Esophagus (tissue), 2 donors: Measurements from ENCODE around the gene HSD17B14. TPM values are rescaled to one million over a fixed set of nuclear protein-coding genes. Genes with fewer than 3 reads are reported as not detected.

Source experiments
- H3K27ac ChIP-seq, 2 donors: one replicate each; pipeline ENCODE4 v1.5.1; 2013; ENCODE audit warnings: low read depth in 2 of 2, mild to moderate bottlenecking in 2 of 2, inconsistent platforms in 1 of 2, low read length in 1 of 2, moderate library complexity in 1 of 2
- H3K27me3 ChIP-seq, 2 donors: one replicate each; pipeline ENCODE4 v1.6.1; 2013; ENCODE audit warnings: low read length in 2 of 2, control low read depth in 1 of 2, mild to moderate bottlenecking in 1 of 2; ENCODE audit not compliant: insufficient read depth in 2 of 2, control insufficient read depth in 1 of 2
- H3K36me3 ChIP-seq, 2 donors: one replicate each; pipeline ENCODE4 v1.6.1; 2013; ENCODE audit warnings: low read length in 1 of 2; ENCODE audit not compliant: control insufficient read depth in 2 of 2, insufficient read depth in 2 of 2
- H3K4me1 ChIP-seq, 2 donors: one replicate each; pipeline ENCODE4 v1.6.1; 2013; ENCODE audit warnings: low read length in 1 of 2; ENCODE audit not compliant: control insufficient read depth in 2 of 2, insufficient read depth in 2 of 2
- H3K4me3 ChIP-seq, 2 donors: one replicate each; pipeline ENCODE4 v1.5.1; 2013; ENCODE audit warnings: low read length in 2 of 2, mild to moderate bottlenecking in 2 of 2, low read depth in 1 of 2, moderate library complexity in 1 of 2
- H3K9me3 ChIP-seq, 2 donors: one replicate each; pipeline ENCODE4 v1.6.1; 2013; ENCODE audit warnings: mild to moderate bottlenecking in 2 of 2, low read depth in 1 of 2, low read length in 1 of 2, moderate library complexity in 1 of 2; ENCODE audit not compliant: control insufficient read depth in 2 of 2, insufficient read depth in 1 of 2
- WGBS, 2 donors: extraction: QIAGEN DNeasy Blood & Tissue Kit; methylation state at CpG; one replicate each; pipeline ENCODE4 v1.1.7; 2013; 5-methylcytosine and 5-hydroxymethylcytosine counted together
- polyA plus RNA-seq, 2 donors: library from polyadenylated mRNA; stranded (reverse); fragments of 200-250 nt; gene quantifications; one replicate each; pipeline ENCODE4 v1.2.3, GENCODE V29; 2013
- donor health status: healthy with polysubstance abuse.
- donor health status: Bipolar disorder and iron deficiency.

The HSD17B14 gene
- polyA plus RNA-seq, 2 donors = 2.2 to 3.4 TPM

DNA sequence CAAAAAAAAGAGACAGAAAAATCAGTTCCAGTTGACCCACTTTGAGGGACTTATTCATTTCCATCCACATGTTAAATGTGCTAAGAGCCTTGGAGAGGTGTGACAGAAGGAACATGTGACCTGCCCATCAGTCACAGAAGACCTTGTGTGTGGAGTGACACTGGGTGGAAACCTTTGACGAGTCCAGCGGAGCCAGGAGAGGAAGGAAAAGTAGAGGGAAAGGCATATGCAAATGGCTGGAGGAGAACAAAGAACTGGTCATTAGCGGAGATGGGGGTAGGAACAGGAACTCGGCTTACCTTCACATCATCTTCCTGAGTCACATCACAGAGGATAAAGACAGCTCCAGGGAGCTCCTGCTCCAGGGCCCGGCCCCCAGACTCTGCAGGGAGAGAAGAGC is 2.3 kb downstream of the HSD17B14 start:
- Histone ChIP-seq H3K4me3 (no peak overlapping the region), H3K4me1 (no peaks in the 10 kb centered on the region), H3K9me3 (no peaks in the 10 kb centered on the region), H3K36me3 (no peaks in the 10 kb centered on the region), H3K27me3 (no peaks in the 10 kb centered on the region), H3K27ac (no peak overlapping the region)
- WGBS, 2 donors = 79 to 86% methylated on average over 5 of the region's 5 CpGs

DNA sequence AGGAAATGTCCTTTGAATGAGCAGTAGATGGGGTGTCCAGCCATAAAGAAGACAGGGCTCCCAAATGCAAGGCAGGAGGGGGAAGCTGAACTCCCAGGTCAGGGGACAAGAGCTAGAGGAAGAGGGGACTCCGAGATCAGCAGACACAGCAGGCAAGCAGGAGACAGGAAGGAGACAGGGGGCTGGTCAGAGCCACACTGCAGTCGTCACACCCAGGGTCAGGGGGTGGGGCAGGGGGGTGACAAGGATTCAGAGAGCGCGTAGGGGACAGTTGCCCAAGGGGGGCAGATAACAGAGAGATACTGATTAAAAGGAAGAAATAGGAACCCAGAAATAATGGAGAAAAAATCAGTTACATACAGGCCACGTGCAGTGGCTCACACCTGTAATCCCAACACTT is 3.2 kb downstream of the HSD17B14 start:
- WGBS, 2 donors = 73 to 78% methylated on average over 5 of the region's 5 CpGs
- H3K27ac ChIP-seq = no peak overlapping the region
- H3K27me3 ChIP-seq = no peaks in the 10 kb centered on the region
- no peaks in the 10 kb centered on the region for H3K36me3 ChIP-seq
- H3K4me3 ChIP-seq = no peak overlapping the region
- no peaks in the 10 kb centered on the region for H3K4me1 ChIP-seq
- no peaks in the 10 kb centered on the region for H3K9me3 ChIP-seq

DNA sequence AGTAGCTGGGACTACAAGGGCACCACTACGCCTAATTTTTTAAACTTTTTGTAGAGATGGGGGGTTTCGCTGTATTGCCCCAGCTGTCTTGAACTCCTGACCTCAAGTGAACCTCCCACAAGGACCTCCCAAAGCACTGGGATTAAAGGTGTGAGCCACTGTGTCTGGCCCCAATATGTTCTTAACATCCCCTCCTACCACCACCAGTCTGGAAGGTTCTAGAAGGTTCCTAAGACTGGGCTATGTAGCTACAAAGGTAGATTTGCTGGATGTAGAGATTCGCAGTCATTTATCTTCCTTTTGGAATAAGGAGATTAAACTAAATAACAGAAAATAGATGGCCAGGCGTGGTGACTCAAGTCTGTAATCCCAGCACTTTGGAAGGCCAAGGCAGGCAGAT is 5.3 kb downstream of the HSD17B14 start:
- Histone ChIP-seq H3K9me3 (no peaks in the 10 kb centered on the region), H3K4me3 (no peak overlapping the region), H3K4me1 (no peaks in the 10 kb centered on the region), H3K27ac (no peak overlapping the region), H3K27me3 (no peaks in the 10 kb centered on the region), H3K36me3 (no peaks in the 10 kb centered on the region)
- WGBS, 2 donors = 93 to 94% methylated on average over 4 of the region's 4 CpGs

DNA sequence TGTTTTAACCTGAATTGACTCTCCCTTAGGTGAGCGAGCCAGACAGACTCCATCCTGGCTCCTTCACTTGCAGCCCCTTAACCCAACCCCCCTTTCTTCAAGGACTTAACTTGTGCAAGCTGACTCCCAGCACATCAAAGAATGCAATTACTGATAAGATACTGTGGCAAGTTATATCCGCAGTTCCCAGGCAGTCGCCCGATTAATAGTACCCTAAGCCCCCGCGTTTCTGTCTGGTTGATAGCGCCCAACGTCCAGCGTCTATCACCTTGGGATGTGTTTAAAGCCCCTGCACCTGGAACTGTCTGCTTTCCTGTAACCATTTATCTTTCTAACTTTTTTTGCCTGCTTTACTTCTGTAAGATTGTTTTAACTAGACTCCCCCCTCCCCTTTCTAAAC is 6.2 kb downstream of the HSD17B14 start:
- Histone ChIP-seq H3K27ac (no peak overlapping the region), H3K36me3 (no peaks in the 10 kb centered on the region), H3K27me3 (no peaks in the 10 kb centered on the region), H3K4me3 (no peak overlapping the region), H3K9me3 (no peaks in the 10 kb centered on the region), H3K4me1 (no peaks in the 10 kb centered on the region)
- 56 to 85% methylated on average over 9 of the region's 9 CpGs for WGBS, 2 donors

DNA sequence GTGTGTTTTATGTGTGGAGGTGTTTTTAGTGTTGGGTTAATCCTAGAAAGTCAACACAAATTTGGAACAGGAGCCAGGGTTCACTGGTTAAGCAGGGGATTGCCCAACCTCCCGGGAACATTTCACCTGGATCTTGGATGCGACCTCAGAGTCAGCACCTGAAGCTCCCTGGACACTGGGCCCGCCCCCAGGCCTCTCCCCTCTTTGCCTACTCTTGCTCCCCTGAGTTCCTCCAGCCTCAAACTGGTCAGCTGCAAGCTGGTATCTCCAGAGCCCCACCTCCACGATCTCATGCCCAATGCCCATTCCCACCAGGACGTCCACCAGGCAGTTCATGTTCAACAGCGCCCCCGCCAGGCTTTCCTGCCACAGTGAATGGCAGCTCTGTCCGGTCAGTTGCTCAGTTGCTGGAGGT is 9.7 kb downstream of the HSD17B14 start:
- Histone ChIP-seq H3K27me3 (no peaks in the 10 kb centered on the region), H3K4me3 (no peak overlapping the region), H3K4me1 (no peaks in the 10 kb centered on the region), H3K27ac (no peak overlapping the region), H3K9me3 (no peaks in the 10 kb centered on the region), H3K36me3 (no peaks in the 10 kb centered on the region)
- 69 to 72% methylated on average over 8 of the region's 8 CpGs for WGBS, 2 donors

DNA sequence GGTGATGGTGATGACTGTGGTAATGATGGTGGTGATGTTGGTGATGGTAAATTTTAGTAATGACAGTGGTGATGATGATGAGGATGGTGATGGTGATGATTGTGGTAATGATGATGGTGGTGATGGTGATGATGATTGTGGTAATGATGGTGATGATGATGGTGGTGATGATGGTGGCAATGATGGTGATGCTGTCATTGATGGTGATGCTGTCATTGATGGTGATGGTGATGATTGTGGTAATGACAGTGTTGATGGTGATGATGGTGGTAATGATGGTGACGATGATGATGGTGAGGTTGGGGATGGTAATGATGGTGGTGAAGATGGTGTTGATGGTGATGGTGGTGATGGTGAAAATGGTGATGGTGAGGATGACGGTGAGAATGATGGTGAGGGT is 13.8 kb downstream of the HSD17B14 start:
- peaks cover 0 to 2% of the 10 kb centered on the region in 2 donors for H3K9me3 ChIP-seq
- no peak overlapping the region for H3K4me3 ChIP-seq
- 96 to 100% methylated on average over 2 of the region's 2 CpGs for WGBS, 2 donors
- H3K36me3 ChIP-seq = no peaks in the 10 kb centered on the region
- no peaks in the 10 kb centered on the region for H3K27me3 ChIP-seq
- H3K4me1 ChIP-seq = peaks cover 0 to 6% of the 10 kb centered on the region in 2 donors
- H3K27ac ChIP-seq = no peak overlapping the region

DNA sequence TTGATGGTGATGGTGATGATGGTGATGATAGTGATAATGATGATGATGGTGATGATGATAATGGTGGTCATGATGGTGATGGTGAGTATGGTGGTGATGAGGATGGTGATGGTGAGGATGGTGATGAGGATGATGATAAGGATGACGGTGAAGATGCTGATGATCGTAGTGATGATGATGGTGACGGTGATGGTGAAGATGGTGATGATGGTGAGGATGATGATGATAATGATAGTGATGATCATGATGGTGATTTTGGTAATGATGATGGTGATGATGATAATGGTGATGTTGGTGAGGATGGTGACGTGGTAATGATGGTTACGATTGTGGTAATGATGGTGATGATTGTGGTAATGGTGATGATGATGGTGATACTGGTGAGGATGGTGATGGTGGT is 14.7 kb downstream of the HSD17B14 start:
- no peaks in the 10 kb centered on the region for H3K27me3 ChIP-seq
- no peak overlapping the region for H3K4me3 ChIP-seq
- peaks cover 0 to 6% of the 10 kb centered on the region in 2 donors for H3K4me1 ChIP-seq
- 78% methylated on average over 5 of the region's 5 CpGs for WGBS, 2 donors
- no peaks in the 10 kb centered on the region for H3K36me3 ChIP-seq
- H3K9me3 ChIP-seq = peaks cover 0 to 2% of the 10 kb centered on the region in 2 donors
- no peak overlapping the region for H3K27ac ChIP-seq

DNA sequence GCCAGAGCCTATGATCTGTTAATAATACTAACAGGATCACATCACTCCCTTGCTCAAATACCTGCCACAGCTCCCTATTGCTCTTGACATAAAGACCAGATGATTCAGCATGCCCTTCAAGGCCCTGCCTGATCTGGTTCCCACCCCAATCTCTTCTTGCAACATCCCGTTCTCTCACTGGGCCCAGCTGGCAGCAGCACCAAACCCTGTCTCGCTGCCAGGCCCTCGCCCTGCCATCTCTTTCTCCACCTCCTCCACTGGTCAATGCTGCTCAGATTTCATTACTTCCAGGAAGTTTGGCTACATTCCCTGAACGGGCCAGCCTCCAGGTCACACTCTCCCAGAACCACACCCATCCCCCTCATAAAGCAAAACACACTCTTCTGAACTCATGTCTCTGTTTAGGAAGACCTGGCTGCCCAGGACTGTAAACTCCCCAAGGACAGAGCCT is 16.9 kb downstream of the HSD17B14 start:
- Histone ChIP-seq H3K27ac (peak overlapping the region; percentile 77 to 86), H3K27me3 (no peaks in the 10 kb centered on the region), H3K4me1 (peaks cover 0 to 9% of the 10 kb centered on the region in 2 donors), H3K4me3 (no peak overlapping the region), H3K36me3 (no peaks in the 10 kb centered on the region), H3K9me3 (peaks cover 0 to 2% of the 10 kb centered on the region in 2 donors)
- WGBS, 2 donors = 18 to 23% methylated on average over 4 of the region's 4 CpGs

DNA sequence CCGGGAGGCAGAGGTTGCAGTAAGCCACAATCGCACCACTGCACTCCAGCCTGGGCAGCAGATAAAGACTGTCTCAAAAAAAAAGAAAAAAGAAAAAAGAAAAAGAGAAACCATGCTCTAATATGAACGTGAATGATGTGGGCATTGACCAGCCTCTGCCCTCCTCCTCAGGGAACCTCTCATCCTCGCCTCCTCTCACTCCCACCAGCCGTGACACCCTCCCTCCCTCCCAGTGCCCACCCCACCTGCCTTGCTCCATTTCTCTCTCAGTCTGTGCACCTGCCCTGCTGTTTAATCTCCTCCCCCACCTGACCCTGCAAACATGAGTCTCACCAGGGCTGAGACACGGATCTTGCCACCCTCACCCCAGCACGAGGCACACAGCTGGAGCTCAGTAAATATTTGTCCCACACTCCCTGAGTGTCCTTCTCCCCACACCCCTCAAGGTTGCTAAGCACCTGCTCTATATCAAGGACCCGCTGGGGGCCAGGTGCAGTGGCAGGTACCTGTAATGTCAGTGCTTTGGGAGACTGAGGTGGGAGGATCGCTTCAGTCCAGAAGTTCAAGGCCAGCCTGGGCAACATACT is 18.0 kb downstream of the HSD17B14 start:
- peaks cover 0 to 2% of the 10 kb centered on the region in 2 donors for H3K9me3 ChIP-seq
- no peak overlapping the region for H3K4me3 ChIP-seq
- no peaks in the 10 kb centered on the region for H3K27me3 ChIP-seq
- peaks cover 0 to 9% of the 10 kb centered on the region in 2 donors for H3K4me1 ChIP-seq
- H3K36me3 ChIP-seq = no peaks in the 10 kb centered on the region
- WGBS, 2 donors = 59 to 81% methylated on average over 9 of the region's 9 CpGs
- no peak overlapping the region for H3K27ac ChIP-seq

DNA sequence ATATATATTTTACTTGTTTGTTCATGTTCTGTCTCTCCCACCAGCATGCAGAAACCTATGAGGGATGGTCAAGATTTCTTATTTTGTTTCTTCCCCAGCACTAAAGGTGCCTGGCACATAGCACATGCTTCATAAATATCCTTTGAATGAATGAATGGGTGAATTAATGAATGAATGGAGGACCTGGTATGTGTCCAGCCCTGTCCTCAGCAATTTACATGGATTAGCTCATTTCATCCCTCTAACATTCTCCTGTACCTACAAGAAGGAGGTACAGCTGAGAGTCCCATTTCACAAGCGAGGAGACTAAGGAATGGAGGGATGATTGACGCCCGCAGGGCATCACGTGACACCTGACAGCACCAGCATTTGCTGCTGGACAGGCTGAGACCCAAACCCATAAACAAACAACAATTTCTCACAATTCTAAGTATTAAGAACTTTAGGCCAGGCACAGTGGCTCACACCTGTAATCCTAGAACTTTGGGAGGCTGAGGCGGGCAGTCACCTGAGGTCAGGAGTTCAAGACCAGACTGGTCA is 18.6 kb downstream of the HSD17B14 start:
- no peak overlapping the region for H3K4me3 ChIP-seq
- H3K27me3 ChIP-seq = no peaks in the 10 kb centered on the region
- WGBS, 2 donors = 91 to 92% methylated on average over 5 of the region's 5 CpGs
- no peaks in the 10 kb centered on the region for H3K36me3 ChIP-seq
- H3K27ac ChIP-seq = no peak overlapping the region
- peaks cover 0 to 9% of the 10 kb centered on the region in 2 donors for H3K4me1 ChIP-seq
- peaks cover 0 to 2% of the 10 kb centered on the region in 2 donors for H3K9me3 ChIP-seq
